OCI-M1 (cell line): Measurements from ENCODE around the gene PAPSS1.
"Not testable (repeated sequence)": the region's sequence is repeated elsewhere in the genome, so short reads cannot be mapped to it uniquely, and the experiment has no call there.

Experiments
- DNase-seq: peaks from one replicate; lab custom pipeline; 2025; lab: John Stamatoyannopoulos, UW

Gene PAPSS1

DNA sequence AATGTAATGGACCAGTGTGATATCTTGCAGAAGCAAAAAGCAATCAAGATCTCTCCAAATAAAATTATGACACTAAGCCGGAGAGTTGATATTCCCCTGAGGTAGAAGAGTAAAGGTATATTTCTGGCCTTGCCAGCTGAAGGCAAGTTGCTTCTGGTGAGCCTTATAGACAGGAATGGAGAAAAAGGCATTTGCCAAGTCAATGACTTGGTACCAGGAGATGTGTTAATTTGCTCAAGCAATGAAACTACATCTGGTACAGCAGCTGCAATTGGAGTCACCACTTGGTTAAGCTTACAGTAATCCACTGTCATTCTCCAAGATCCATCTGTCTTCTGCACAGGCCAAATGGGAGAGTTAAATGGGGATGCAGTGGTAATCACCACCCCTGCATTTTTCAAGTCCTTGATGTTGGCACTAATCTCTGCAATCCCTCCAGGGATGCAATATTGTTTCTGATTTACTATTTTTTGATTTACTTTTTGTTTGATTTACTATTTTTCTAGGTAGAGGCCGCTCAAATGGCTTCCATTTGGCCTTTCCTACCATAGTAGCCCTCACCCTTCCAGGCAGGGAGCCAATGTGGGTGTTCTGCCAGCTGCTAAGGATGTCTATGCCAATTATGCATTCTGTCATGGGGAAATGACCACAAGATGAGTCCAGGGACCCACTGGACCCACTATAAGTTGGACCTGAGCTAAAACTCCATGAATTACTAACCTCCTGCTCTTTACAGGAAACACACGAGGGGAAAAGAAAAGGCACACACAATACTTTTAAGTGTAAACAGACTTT, 6.3 kb upstream of the PAPSS1 start:
- not testable (repeated sequence) for DNase-seq

GRCh38 chr4:107725281-107725859, 5.3 kb upstream of the PAPSS1 start:
- no peak for DNase-seq

DNA sequence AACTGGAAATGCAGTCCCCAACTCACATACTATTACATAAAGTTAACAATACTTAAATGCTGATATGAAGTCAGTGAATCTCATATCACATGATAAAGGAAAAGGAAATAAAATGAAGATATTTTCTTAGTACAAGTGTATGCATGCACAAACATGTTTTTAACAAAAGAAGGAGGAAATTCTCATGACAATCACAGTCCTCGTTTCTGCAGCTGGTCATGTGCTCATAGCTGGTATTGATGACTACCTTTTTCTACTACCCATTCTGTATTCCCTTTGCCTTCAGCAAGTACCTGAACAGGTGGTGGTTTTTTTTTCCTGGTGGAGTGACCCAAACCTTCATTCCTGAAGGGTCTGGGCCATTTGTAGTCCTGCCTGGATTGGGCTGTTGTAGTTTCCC, 3.3 kb upstream of the PAPSS1 start:
- not testable (repeated sequence) for DNase-seq

- DNase-seq, result peak; percentile 16
These were observed 1.5 kb upstream of the PAPSS1 start for GRCh38 chr4:107721436-107722100.

DNA sequence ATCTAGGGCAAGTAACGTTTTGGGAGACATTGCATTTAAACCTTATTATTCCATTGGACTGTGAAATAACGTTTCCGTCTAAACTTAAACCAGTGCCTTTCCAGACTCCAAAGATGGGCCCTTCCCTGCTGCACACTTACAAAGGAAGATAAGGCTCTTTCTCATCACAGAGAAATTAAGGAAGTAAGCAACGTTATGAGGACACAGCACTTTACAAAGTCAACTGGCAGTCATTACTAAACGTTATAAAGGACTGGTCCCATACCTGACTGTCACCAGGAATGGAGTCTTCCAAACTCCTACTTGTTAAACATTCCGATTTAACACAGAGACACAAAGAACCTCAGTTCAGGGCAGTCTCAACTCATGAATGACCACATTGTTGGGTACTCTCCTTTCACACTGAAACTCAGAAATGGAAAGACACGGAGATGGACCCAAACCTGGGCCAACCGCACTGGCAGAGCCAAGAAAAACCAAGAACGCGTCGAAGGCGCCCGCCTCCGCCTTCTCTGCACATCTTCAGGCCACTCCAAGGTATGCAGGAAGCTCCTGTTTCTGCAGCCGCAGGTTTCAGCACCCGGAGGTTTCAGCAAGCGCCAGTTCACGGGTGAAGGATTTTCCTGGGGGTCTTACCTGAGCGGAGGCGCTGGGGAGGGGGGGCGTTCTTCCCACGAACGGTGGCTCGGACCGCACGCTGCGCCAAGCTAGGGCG, 670 bp downstream of the PAPSS1 start:
- DNase-seq, result peak; percentile 77

- peak; percentile 17 for DNase-seq
These were observed 1.6 kb downstream of the PAPSS1 start for GRCh38 chr4:107718351-107718965.

DNA sequence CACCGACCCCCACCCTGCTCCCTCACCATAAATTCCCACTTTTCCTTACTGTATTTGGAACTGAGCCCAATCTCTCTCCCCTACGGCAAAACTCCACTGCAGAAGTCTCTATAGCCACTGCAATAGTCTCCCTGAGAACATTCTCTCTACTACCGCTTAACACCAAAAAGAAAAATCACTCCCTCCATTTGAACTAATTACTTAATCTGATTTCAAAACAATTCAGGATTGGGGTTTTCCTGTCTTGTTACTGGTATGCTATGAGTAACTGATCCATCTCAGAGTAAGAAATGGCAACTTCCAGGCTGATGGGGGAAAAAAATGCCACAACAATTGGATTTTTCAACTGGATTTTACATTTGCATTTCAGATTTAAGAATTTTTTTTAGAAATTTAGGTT, 5.8 kb downstream of the PAPSS1 start:
- no peak for DNase-seq

GRCh38 chr4:107712236-107712635, 7.8 kb downstream of the PAPSS1 start:
- no peak for DNase-seq

DNA sequence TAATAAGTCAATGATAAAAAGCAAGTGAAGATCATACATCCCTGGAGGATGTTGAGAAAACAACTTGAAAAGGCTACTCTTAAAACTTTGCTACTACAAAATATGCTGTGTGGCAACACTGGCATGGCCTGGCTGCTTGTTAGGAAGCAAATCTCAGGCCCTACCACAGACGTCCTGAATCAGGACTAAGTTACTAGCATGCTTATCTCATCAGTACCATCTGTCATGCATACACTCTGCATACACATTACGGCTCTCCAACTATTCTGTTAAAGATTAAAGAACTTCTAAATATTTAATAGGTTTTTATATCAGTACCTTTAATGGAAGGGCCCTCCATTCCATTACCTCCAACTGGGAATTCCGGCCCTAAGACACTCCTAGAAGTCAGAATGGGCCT, 8.2 kb downstream of the PAPSS1 start:
- DNase-seq, result no peak

GRCh38 chr4:107710493-107711459, 9.3 kb downstream of the PAPSS1 start:
- DNase-seq, result no peak

DNA sequence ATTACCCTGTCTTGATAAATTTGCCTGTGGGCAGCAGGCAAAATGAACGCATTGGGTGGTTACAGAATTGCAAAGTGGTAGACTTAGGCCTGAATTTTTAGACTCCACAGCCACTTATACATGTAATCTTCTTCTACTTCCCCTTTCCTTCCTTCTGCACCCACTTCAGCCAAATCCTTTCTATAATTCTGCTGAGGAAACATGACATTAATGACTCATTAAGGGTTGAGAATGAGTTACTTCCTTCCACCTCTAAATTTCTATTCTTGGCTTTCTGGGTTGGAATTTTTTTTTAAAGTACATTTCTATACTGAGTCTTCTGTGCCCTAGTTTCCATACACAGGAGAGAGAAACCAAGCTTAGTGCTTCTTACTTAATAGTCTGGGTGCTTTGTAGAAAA, 10.1 kb downstream of the PAPSS1 start:
- peak; percentile 74 for DNase-seq

GRCh38 chr4:107708225-107708624, 11.8 kb downstream of the PAPSS1 start:
- DNase-seq, result no peak

DNA sequence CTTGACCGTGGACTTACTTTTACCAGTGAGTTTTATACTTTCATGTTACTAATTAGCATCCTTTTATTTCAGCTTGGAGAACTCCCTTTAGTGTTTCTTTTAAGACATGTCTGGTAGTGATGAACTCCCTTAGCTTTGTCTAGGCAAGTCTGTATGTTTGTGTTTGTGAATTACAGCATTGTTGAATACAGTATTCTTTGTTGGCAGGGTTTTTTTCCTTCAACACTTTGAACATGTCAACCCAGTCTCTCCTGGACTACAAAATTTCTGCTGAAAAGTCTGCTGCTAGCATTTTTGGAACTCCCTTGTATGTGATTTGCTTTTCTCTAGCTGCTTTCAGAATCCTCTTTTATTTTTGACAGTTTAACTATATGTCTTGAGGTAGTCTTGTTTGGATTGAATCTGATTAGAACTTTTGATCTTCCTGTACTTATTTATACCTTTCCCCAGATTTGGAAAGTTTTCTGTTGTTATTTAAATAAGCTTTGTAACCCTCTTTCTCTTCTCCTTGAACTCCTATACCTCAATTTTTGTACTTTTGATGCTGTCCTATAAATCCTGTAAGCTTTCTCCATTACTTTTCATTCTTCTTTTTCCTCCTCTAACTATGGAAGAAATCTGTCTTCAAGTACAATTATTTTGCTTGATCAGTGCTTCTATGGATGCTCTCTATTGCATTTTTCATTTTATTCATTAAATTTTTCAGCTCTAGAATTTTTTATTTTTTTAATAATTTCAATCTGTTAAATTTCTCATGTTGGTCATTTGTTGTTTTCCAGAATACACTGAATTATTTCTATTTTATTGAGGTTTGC, 14.1 kb downstream of the PAPSS1 start:
- peak; percentile 24 for DNase-seq

- no peak for DNase-seq
These were observed 18.5 kb downstream of the PAPSS1 start for GRCh38 chr4:107701565-107701964.

DNA sequence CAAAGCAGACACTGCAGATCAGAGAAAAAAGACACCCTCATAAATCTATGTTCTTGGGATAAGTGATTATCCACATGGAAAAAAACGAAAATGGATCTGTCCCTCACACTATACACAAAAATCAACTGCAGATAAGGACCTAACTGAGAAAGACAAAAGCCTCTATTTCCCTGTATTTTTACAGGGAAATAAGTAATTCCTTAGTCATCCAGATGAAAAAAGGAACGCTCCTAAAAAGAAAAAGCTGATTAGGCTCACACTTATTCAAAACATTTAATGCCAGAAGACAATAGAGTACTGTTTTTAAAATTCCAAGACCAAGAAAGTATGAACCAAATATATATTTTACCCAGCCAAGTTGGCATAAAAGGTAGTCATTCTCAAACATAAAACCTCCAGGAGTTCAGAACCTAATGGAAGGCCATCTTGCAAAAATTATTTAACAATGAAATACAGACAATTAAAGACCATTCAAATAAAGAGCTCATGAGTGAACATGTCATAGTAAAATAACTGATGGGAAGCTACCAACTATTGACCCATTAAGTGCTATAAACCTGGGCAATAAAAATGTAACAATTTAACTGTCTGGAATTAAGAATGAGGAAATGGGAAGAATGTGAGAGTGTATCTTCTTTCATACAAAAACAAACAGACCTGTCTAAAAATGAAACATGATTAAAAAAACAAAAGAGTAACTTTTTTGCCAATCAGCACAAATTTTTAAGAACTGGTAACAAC, 20.4 kb downstream of the PAPSS1 start:
- DNase-seq, result no peak

DNA sequence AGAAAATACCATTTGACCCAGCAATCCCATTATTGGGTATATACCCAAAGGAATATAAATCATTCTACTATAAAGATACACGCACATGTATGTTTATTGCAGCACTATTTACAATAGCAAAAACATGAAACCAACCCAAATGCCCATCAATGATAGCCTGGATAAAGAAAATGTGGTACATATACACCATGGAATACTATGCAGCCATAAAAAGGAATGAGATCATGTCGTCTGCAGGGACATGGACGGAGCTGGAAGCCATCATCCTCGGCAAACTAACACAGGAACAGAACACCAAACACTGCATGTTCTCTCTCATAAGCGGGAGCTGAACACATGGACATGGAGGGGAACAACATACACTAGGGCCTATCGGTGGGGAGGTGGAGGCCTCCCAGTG, 23.8 kb downstream of the PAPSS1 start:
- DNase-seq, result not testable (repeated sequence)

DNA sequence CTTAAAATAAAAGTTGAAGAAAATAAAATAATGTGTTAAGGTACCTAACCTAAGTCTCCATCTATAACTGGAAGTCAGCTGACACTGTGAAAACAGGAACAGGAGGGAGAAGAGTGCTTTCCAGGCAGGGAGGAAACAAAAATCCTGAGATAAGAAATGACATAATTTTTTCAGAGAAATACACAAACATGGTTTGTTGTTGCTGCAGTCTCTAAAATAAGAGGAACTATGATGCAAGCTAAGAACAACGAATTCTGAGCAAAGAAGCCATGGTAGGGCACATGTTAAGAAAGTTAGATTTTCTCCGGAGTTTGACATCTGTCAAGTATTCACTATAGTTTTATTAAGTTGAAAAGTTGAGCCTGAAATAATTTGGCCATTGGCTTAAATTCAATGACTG, 26.9 kb downstream of the PAPSS1 start:
- DNase-seq, result peak; percentile 91

- no peak for DNase-seq
These were observed 27.8 kb downstream of the PAPSS1 start for GRCh38 chr4:107692202-107692601.

GRCh38 chr4:107691378-107691777, 28.7 kb downstream of the PAPSS1 start:
- no peak for DNase-seq
